Measurements from ENCODE around the gene PCDH19. TPM values are rescaled to one million over a fixed set of nuclear protein-coding genes. Genes with fewer than 3 reads are reported as not detected.
A peak's percentile ranks its signal among the peaks of the same experiment; 100 is the strongest.

Gene PCDH19
- total RNA-seq, 1 donor from 2014 or later = 3.4 TPM

DNA sequence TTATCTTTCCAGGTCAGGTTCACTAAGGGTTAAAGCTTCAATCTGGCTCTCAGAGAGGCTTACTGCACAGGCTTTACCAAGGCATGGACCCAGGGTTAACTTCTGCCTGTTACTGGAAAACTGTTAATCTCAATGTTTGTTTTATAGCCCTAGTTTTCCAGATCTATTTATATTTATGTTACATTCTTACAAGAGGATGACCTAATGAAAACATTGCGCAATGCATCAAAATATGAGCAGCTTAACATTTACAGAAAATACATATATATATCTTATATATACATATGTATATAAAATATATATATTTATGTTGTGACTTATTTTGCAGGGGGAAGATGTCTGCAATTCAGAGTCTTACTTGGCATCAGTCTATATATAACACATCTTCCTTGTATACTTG, 112.3 kb downstream of the PCDH19 start:
- no peaks in the 10 kb centered on the region for H3K9me3 ChIP-seq (ENCODE audit: low read depth)
- Mint-ChIP-seq H3K36me3 (peaks cover 24% of the 10 kb centered on the region), H3K27me3 (ENCODE audit: insufficient read depth, low read depth) (peaks cover 3% of the 10 kb centered on the region), H3K9me3 (no peaks in the 10 kb centered on the region), H3K4me1 (peaks cover 32% of the 10 kb centered on the region), H3K27ac (no peak overlapping the region), H3K4me3 (no peak overlapping the region)
- H3K79me2 ChIP-seq (ENCODE audit: low read depth) = no peaks in the 10 kb centered on the region
- H2AFZ ChIP-seq (replicated peaks) = no peak overlapping the region
- H3K4me1 ChIP-seq = peaks cover 6% of the 10 kb centered on the region
- no peak overlapping the region for H3K4me3 ChIP-seq
- TF ChIP-seq EZH2 (IDR thresholded peaks at IDR 0.05) (no peak), EZH2phosphoT487 (IDR thresholded peaks at IDR 0.05) (no peak)
- TF ChIP-seq, protein P1, sequence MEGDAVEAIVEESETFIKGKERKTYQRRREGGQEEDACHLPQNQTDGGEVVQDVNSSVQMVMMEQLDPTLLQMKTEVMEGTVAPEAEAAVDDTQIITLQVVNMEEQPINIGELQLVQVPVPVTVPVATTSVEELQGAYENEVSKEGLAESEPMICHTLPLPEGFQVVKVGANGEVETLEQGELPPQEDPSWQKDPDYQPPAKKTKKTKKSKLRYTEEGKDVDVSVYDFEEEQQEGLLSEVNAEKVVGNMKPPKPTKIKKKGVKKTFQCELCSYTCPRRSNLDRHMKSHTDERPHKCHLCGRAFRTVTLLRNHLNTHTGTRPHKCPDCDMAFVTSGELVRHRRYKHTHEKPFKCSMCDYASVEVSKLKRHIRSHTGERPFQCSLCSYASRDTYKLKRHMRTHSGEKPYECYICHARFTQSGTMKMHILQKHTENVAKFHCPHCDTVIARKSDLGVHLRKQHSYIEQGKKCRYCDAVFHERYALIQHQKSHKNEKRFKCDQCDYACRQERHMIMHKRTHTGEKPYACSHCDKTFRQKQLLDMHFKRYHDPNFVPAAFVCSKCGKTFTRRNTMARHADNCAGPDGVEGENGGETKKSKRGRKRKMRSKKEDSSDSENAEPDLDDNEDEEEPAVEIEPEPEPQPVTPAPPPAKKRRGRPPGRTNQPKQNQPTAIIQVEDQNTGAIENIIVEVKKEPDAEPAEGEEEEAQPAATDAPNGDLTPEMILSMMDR (IDR thresholded peaks at IDR 0.05) = no peak
- H3K9ac ChIP-seq = no peak overlapping the region
- no peak overlapping the region for H3K27ac ChIP-seq
- H3K4me2 ChIP-seq = no peak overlapping the region
- no peaks in the 10 kb centered on the region for H3F3A ChIP-seq (ENCODE audit: low read depth)
- peaks cover 30% of the 10 kb centered on the region for H3K27me3 ChIP-seq
- no peaks in the 10 kb centered on the region for H3K36me3 ChIP-seq
- H4K20me1 ChIP-seq (ENCODE audit: low read depth) = no peaks in the 10 kb centered on the region
- no peak for DNase-seq (ENCODE audit: low spot score)

DNA sequence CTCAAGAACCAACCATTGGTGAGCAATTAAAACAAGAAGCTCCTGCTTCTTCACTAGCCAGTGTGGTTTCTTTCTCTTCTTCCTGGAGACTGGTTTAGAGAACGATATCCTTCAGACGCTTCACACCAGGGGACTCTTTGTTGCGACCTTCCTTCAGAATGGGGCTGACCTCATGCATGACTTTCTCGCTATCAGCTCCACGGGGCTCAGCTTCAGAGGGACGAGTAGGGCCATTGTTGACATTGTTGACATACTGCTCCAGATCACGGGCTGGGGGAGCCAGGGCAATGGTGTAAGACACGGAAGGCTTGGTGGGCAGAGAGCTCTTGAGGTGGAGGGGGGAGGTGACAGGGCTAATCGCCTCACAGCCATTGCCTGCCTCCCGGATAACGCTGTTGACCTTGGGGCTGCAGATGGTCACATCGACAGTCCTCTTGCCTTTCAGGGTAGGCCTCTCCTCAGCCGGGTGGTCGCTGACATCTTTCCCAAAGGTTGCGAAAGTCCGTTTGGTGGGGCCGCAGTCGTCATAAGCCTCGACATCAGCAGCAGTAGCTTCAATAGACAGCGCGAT, 113.8 kb downstream of the PCDH19 start:
- Histone ChIP-seq H3K9ac (no peak overlapping the region), H3K27me3 (peaks cover 30% of the 10 kb centered on the region), H2AFZ (replicated peaks) (no peak overlapping the region), H3F3A (ENCODE audit: low read depth) (no peaks in the 10 kb centered on the region), H4K20me1 (ENCODE audit: low read depth) (no peaks in the 10 kb centered on the region), H3K79me2 (ENCODE audit: low read depth) (no peaks in the 10 kb centered on the region), H3K4me2 (no peak overlapping the region), H3K4me3 (no peak overlapping the region), H3K36me3 (no peaks in the 10 kb centered on the region), H3K4me1 (peaks cover 6% of the 10 kb centered on the region), H3K9me3 (ENCODE audit: low read depth) (no peaks in the 10 kb centered on the region), H3K27ac (no peak overlapping the region)
- Mint-ChIP-seq H3K27ac (peak overlapping the region; percentile 89), H3K36me3 (peaks cover 25% of the 10 kb centered on the region), H3K9me3 (peaks cover 1% of the 10 kb centered on the region), H3K4me1 (peaks cover 38% of the 10 kb centered on the region), H3K27me3 (ENCODE audit: insufficient read depth, low read depth) (peaks cover 3% of the 10 kb centered on the region), H3K4me3 (no peak overlapping the region)
- DNase-seq (ENCODE audit: low spot score) = peak; percentile 68
- TF ChIP-seq EZH2 (IDR thresholded peaks at IDR 0.05) (no peak), EZH2phosphoT487 (IDR thresholded peaks at IDR 0.05) (peak; percentile 50)

DNA sequence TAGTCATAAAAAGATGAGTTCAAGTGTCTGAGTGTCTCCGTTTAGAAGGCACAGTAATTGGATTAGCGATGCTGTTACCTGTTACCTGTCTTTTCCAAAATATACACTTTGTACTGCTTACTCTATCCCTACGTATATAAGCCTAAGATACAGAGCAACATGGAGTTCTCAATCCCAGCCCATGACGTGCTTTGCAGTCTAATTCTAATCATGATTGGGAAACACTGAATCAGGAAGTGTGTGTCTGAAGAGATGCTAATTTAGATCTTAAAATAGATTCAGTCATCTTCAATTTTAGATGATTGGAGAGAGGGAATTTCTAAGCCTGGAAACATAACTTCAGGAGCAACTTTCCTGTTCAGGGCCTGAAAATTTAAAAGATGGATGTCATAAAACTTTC, 115.1 kb downstream of the PCDH19 start:
- H3K9ac ChIP-seq = no peak overlapping the region
- peaks cover 50% of the 10 kb centered on the region for H3K4me1 Mint-ChIP-seq
- H3K27ac ChIP-seq = no peak overlapping the region

More for the DNA sequence above, 115.1 kb downstream of the PCDH19 start:
- Histone ChIP-seq H3K9me3 (ENCODE audit: low read depth) (no peaks in the 10 kb centered on the region), H3K4me1 (peaks cover 11% of the 10 kb centered on the region), H3F3A (ENCODE audit: low read depth) (no peaks in the 10 kb centered on the region), H3K79me2 (ENCODE audit: low read depth) (no peaks in the 10 kb centered on the region), H3K4me2 (no peak overlapping the region), H4K20me1 (ENCODE audit: low read depth) (no peaks in the 10 kb centered on the region), H3K36me3 (no peaks in the 10 kb centered on the region), H3K27me3 (peaks cover 30% of the 10 kb centered on the region), H3K4me3 (no peak overlapping the region), H2AFZ (replicated peaks) (no peak overlapping the region)
- TF ChIP-seq EZH2phosphoT487 (IDR thresholded peaks at IDR 0.05) = no peak
- TF ChIP-seq, protein P1 (IDR thresholded peaks at IDR 0.05) = no peak
- TF ChIP-seq EZH2 (IDR thresholded peaks at IDR 0.05) = no peak
- Mint-ChIP-seq H3K27ac (no peak overlapping the region), H3K36me3 (peaks cover 30% of the 10 kb centered on the region), H3K9me3 (peaks cover 1% of the 10 kb centered on the region), H3K27me3 (ENCODE audit: insufficient read depth, low read depth) (peaks cover 3% of the 10 kb centered on the region), H3K4me3 (no peak overlapping the region)
- DNase-seq (ENCODE audit: low spot score) = no peak
